Erythroblast (primary cell): ENCODE results near the gene CBX4.

Experiments
- GATA1 ChIP-seq: IDR thresholded peaks from 2 replicates; pipeline ENCODE4 v1.6.1; 2011; ENCODE audit warnings: low read depth, mild to moderate bottlenecking, control low read depth, low read length, moderate library complexity
- POLR2A ChIP-seq: IDR thresholded peaks from 2 replicates; pipeline ENCODE4 v1.6.1; 2011; ENCODE audit warnings: mild to moderate bottlenecking, low read length

- TF ChIP-seq POLR2A (no peak), GATA1 (no peak)
These were observed 40.1 kb downstream of the CBX4 start for GRCh38 chr17:79799174-79799537.
